HL-60/S4 treated with phorbol 12-myristate 13-acetate at 8.2 ng/mL for 4 days and 3 days (cell line): Measurements from ENCODE around the gene RAP1GDS1.
"Not testable (repeated sequence)": the region's sequence is repeated elsewhere in the genome, so short reads cannot be mapped to it uniquely, and the experiment has no call there.

ENCODE experiments used
- in situ Hi-C: fragments of 300-500 bp; cut with MboI; formaldehyde crosslinking; loops from 2 replicates; pipeline ENCODE4 v1.15.0; 2022; ENCODE audit warnings: low sequenced_read_pairs

Gene RAP1GDS1

DNA sequence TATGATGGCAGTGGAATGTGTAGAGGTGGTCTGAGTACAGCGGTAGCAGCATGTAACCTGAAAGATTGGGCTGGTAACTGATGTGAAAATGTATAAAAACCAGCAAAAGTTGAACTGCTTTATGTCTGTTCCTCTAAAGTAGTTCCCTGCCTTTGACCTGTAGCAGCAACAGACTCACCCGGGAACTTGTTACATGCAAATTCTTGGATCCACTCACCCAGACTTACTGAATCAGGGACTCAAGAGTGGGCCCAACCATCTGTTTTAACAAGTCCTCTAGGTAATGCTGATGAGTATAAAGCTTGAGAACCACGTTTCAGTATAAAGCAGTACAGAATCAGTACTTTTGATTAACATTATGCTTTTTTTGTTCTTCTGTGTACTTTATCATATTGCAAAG is 84.7 kb downstream of the RAP1GDS1 start:
- in situ Hi-C loops = no loop called here

DNA sequence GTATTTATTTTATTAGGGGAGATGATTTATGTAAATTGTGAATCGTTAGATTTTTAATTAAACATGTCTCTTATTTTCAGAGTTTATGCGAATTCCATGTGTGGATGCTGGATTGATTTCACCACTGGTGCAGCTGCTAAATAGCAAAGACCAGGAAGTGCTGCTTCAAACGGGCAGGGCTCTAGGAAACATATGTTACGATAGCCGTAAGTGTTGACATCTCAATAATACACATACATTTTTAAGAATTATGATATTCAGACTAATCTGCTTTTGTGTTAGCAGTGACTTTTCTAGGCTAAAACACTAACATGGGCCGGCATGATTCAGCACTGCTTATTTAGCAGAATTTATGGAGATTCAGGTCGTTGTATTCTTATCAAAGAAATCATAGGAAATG is 91.2 kb downstream of the RAP1GDS1 start:
- in situ Hi-C loops = no loop called here

DNA sequence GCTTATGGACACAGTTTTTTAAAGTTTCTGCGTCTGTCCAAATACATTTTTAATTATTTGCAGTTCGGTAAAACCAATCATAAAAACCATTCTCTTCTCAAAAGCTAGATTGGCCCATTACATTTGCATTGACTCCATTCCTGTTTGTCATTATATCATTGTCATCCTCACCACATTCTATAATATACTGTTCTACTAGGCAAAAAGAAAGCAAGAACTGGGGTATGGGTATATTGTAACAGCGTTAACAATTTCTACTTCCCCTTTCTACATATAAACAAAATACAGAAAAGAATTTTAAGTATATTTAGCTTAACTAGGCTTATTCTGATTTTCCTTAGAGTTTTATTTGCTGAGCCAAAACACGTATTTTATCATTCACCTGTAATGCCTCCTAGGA is 91.8 kb downstream of the RAP1GDS1 start:
- in situ Hi-C loops = no loop called here

DNA sequence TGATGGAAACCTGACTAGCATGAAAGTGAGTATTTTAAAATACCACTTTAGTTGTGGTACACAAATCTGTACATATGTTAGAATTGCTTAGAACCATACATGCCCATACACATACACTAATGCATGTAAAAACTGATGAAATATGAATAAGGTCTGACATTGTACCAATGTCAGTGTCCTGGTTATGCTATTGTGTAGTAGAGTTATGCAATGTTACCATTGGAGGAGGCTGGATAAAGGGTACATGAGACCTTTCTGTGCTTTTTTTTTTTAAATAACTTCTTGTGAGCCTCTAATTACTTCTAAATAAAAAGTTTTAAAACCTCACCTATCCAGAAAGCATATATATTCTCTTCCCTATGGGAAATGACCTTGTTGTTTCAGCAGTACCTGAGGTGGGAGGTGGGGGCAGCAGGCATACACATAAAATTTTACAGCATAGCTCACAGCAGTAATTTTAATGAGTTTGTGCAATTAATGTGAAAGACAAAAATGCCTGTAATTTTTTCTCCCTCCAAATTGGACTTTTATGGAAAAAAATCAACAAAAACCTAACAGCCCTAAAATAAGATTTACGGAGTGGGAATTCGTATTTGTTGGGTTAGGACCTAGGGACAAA is 97.6 kb downstream of the RAP1GDS1 start:
- in situ Hi-C loops = no loop called here

GRCh38 chr4:98359646-98360045 is 98.5 kb downstream of the RAP1GDS1 start:
- in situ Hi-C loops = no loop called here

- in situ Hi-C loops = no loop called here
Observed at GRCh38 chr4:98363431-98363830, 102.2 kb downstream of the RAP1GDS1 start.

DNA sequence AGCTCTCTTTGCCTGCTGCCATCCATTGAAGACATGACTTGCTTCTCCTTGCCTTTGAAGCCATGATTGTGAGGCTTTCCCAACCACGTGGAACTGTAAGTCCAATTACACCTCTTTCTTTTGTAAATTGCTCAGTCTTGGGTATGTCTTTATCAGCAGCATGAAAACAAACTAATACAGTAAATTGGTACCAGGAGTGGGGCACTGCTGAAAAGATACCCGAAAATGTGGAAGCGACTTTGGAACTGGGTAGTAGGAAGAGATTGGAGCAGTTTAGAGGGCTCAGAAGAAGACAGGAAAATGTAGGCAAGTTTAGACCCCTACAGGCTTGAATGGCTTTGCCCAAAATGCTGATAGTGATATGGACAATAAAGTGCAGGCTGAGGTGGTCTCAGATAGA is 105.1 kb downstream of the RAP1GDS1 start:
- in situ Hi-C loops = not testable (repeated sequence)

DNA sequence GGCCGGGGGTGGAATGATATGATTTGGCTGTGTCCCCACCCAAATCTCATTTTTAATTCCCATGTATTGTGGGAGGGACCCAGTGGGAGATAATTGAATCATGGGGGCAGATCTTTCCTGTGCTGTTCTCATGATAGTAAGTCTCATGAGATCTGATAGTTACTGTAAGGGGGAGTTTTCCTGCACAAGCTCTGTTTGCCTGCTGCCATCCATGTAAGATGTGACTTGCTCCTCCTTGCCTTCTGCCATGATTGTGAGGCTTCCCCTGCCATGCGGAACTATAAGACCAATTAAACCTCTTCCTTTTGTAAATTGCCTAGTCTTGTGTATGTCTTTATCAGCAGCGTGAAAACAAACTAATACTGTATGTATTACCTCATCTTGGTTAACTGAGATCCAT is 106.8 kb downstream of the RAP1GDS1 start:
- in situ Hi-C loops = not testable (repeated sequence)

GRCh38 chr4:98369322-98369721 is 108.1 kb downstream of the RAP1GDS1 start:
- in situ Hi-C loops = no loop called here

DNA sequence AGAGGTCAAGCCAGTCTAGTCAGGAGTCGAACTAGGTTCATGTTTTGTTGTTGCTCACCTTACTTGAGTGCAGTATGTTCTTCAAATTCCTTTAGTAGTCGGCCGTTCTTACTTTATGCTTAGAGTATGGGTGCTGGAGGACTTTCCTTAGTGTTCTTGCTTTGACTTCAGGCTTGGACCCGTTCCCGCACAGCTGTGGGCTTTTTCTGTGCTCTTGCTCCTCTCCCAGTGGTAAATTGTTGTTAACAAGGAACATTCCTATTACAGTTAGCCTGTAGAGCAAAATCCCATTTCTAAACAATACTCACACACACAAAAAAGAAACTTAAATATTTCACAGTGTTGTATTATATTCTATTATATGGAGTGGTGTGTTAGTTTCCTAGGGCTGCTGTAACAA is 113.5 kb downstream of the RAP1GDS1 start:
- in situ Hi-C loops = no loop called here

DNA sequence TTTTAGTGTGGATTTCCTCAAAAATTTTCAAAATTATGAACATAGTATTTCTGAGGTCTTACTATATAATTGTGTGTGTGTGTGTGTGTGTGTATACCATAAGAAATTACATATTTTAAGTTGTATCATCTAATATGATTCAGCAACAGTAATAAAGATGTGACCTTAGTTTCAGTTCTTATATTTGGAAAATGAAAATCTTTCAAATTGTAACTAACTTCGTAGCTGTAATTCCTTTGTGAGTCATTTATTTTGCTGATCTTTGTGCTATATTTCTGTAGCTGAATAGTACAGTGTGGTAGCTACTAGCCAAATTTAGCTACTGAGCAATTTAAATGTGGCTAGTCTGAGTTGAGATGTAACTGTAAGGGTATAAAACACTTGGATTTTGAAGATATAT is 116.4 kb downstream of the RAP1GDS1 start:
- in situ Hi-C loops = no loop called here

DNA sequence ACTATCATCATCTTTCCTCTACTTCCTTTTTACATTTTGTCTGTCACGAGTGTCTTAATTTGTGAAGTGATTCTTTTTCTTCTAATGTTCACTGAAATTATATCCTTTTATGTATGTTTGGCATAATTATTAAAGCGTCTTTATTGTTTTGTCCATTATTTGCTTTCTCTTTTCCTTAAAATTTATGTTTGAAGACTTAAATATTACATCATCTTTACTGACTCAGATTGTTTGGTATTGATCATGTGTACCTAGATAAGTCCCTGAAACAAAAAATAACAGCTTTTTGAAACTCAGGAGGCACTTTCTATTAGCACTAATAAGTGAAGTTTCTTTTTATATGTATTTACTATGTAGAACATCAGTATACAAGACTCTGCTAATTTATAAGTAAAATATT is 120.1 kb downstream of the RAP1GDS1 start:
- in situ Hi-C loops = no loop called here

DNA sequence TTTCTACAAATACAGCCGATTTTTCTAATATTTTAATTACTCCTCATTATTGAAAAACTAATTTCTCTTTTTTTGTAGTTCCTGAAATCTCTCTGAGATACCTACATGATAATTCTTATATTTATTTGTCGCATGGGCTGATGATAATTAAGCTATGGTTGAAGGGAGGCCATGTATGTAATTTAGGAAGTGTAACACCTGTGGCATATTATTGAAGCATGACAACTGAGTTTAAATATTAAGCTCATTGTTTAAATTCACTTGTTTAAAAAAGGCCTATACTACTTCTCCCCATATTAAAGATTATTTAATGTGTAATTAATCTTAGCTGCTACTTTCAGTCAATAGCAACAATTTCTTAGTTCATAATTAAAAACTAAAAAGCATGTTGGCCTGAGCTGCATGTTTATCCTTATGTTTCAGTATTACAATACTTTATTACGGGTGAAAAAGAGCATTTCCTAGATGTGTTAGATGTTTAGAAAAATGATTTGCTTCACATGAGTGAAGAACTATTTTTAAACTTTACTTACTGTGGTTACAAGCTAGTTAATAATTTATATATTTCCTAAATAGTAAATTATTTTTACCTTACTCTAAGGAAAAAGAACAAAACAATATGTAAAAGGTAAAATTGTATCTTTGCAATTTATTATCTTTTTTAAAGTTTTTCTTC is 122.4 kb downstream of the RAP1GDS1 start:
- in situ Hi-C loops = no loop called here

- in situ Hi-C loops = no loop called here
Observed at GRCh38 chr4:98385831-98386230, 124.6 kb downstream of the RAP1GDS1 start.

DNA sequence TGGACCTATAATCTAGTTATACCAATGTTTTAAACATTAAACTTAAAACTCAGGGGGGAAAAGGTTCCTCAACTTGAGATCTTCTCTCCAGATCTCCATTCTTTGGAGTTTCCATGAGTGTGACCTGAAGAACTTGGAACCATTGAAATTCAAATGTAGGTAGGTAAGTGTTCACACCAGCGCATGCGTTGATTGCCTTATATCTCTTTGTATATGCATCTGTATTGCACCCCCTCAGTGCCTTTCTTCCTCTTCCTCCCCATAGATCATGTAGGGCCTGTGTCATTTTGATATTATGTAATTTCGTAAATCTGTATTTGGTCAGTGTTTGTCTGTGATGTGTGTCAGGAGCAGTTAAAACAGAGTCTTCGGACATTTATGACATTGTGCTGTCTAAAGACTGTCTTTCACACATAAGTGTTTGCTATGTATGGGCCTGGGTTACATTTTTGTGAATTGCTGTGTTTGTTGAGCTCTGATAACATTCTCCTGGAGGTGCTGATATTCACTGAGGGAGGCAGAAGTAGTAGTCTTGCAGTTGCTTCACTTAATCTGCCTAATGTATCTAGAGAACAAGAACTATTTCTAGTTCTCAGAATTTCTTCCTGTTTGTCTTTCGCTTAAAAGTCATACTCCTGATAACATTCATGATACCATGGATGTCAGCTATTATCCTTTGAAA is 126.3 kb downstream of the RAP1GDS1 start:
- in situ Hi-C loops = no loop called here

- in situ Hi-C loops = no loop called here
Observed at GRCh38 chr4:98394134-98394533, 132.9 kb downstream of the RAP1GDS1 start.

DNA sequence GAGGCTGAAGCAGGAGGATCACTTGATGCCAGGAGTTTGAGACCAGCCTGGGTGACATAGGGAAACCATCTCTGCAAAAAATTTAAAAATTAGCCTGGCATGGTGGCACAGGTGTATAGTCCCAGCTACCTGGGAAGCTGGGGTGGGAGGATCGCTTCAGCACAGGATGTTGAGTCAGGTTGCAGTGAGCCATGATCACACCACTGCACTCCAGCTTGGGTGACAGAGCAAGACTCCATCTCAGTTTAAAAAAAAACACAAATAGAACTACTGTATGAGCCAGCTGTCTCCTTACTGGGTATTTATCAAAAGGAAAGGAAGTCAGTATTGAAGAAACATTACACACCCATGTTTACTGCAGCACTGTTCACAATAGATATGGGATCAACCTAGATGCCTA is 138.7 kb downstream of the RAP1GDS1 start:
- in situ Hi-C loops = no loop called here

- in situ Hi-C loops = no loop called here
Observed at GRCh38 chr4:98406819-98407218, 145.6 kb downstream of the RAP1GDS1 start.

DNA sequence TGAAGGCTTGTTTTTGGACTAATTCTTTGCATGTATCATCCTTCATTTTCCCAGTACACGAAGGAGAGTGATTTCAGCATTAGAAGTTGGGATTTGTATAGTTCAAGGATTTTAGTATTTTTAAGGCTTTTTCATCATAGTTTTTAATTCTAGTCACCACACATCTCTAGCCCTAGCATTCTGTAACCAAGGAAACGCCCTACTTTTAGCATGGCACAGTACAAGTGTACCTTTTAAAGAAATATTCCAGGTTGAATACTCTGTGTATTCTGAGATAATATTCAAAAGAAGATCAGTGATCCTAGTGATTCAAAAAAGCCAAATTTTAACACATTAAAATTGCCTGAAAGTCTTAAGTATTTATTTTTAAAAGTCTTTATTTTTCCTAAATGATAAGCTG is 150.5 kb downstream of the RAP1GDS1 start:
- in situ Hi-C loops = no loop called here

GRCh38 chr4:98416844-98417243 is 155.7 kb downstream of the RAP1GDS1 start:
- in situ Hi-C loops = no loop called here

GRCh38 chr4:98420151-98420550 is 159.0 kb downstream of the RAP1GDS1 start:
- in situ Hi-C loops = not testable (repeated sequence)

DNA sequence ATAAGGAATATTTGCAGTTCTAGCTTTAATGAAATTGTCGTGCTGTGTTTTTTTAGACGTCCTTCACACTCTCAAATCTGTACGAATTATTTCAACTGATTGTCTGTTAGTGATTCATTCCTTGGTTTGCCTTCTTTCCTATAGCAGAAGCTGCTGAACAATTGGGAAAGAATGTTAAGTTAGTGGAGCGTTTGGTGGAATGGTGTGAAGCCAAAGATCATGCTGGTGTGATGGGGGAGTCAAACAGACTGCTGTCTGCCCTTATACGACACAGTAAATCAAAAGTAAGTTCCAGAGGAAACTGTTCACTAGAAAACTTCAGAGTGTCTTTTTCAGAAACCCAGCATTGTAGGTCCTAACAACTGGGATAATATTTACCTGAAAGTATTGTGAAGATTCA is 159.9 kb downstream of the RAP1GDS1 start:
- in situ Hi-C loops = no loop called here
